ENCODE measurements around the gene ATOH8.

ATOH8 gene

DNA sequence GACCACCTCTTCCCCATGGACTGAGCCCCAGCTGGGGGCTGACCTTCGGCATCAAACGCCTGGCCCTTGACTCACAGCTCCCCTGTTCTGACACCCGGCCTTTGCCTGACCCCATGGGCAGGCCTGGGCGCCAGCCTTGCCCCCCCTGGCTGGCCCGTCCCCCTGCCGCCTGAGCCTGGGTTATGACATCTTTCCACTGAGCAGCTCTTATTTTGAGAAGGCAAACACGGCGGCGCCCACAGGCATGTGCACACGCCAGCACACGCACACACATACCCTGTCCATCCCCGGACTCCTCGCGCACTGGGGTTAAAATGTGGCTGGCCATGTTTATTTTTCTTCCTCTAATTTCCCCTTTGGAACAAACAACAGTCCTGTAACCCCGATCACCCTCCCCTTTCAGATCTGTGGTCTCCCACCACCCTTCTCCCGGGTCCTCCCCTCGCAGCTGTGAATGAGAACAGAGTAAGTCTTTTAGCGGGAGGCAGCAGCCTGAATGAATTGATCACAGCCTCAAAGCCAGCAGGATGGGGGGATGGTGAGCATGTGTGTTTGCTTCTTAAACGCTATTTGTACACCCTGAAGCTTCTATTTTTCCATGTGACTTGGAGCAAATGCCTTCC is 11.8 kb upstream of the ATOH8 start:
- Histone ChIP-seq H4K20me1 (ENCODE audit: insufficient read depth, low read length) (no peaks in the 10 kb centered on the region), H2AFZ (ENCODE audit: low read length) (no peak overlapping the region), H3K4me3 (ENCODE audit: low read depth, low read length, poor library complexity, severe bottlenecking) (no peak overlapping the region), H3K27ac (ENCODE audit: low read depth, low read length, poor library complexity, severe bottlenecking) (no peak overlapping the region), H3K4me1 (ENCODE audit: insufficient read depth, low read length, severe bottlenecking) (no peaks in the 10 kb centered on the region), H3K79me2 (ENCODE audit: insufficient read depth, low read length) (no peaks in the 10 kb centered on the region), H3K36me3 (ENCODE audit: insufficient read depth, low read length) (no peaks in the 10 kb centered on the region), H3K9me3 (ENCODE audit: low read length) (no peaks in the 10 kb centered on the region), H3K27me3 (ENCODE audit: insufficient read depth, low read length) (no peaks in the 10 kb centered on the region), H3F3A (ENCODE audit: insufficient read depth, low read length) (no peaks in the 10 kb centered on the region), H3K9me2 (ENCODE audit: low read depth, low read length) (no peaks in the 10 kb centered on the region), H3K4me2 (ENCODE audit: low read length) (no peak overlapping the region), H3K9ac (ENCODE audit: low read length) (no peak overlapping the region)
- no peak for TF ChIP-seq EZH2 (IDR thresholded peaks at IDR 0.05; ENCODE audit: borderline replicate concordance, low read length)
- TF ChIP-seq, protein P1, sequence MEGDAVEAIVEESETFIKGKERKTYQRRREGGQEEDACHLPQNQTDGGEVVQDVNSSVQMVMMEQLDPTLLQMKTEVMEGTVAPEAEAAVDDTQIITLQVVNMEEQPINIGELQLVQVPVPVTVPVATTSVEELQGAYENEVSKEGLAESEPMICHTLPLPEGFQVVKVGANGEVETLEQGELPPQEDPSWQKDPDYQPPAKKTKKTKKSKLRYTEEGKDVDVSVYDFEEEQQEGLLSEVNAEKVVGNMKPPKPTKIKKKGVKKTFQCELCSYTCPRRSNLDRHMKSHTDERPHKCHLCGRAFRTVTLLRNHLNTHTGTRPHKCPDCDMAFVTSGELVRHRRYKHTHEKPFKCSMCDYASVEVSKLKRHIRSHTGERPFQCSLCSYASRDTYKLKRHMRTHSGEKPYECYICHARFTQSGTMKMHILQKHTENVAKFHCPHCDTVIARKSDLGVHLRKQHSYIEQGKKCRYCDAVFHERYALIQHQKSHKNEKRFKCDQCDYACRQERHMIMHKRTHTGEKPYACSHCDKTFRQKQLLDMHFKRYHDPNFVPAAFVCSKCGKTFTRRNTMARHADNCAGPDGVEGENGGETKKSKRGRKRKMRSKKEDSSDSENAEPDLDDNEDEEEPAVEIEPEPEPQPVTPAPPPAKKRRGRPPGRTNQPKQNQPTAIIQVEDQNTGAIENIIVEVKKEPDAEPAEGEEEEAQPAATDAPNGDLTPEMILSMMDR (IDR thresholded peaks at IDR 0.05; ENCODE audit: low read length) = no peak

DNA sequence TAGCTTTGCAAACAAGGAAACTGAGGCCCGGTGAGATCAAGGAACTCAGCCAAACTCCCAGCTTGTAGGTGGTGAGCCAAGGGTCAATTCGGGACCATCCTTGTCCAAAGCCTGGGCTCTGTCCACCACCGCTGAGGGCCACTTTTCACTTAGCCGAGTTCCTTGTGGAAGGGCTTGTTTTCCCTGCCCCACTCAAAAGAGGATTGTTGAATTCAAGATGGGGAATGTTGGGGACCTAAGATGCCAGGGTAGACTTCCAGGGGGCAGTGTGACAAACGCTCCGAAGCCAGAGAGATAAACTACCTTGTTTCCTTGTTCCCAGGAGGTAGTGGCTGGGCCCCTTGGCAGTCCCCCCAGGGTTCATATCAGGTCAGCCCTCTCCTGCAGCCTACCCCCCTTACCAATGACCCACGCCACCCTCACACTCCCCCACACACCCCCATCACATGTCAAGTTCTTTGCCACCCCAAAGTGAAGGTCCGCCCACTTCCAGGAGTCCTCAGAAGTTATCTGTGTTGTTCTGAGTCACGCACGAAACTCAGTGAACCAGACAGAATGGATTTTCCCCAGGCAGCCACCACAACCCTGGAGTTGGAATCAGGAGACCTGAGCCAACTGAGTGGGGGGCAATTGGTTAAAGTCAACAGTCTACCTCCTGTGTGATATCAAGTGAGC is 10.3 kb upstream of the ATOH8 start:
- no peak overlapping the region for H3K4me2 ChIP-seq (ENCODE audit: low read length)

DNA sequence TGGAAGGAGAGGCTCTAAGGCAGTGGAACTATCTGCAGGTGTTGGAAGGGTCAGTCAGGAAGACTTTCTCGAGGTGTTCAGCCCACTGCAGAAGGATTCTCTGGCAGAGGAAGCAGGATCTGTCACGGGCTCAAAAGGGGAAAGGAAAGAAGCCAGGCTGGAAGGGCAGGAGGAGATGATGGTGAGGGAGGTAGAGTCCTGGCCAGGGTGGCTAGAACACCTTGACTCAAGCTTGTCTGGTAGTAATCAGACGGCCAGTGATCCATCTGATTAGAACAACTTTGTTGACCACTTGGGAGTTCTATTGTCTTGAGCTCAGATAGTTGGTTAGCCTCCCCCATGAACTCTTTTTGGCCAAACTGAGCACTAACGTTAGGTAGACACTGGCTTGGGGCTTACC is 9.7 kb upstream of the ATOH8 start:
- Histone ChIP-seq H3K79me2 (ENCODE audit: insufficient read depth, low read length) (no peaks in the 10 kb centered on the region), H3K27ac (ENCODE audit: low read depth, low read length, poor library complexity, severe bottlenecking) (no peak overlapping the region), H3K9me3 (ENCODE audit: low read length) (no peaks in the 10 kb centered on the region), H3F3A (ENCODE audit: insufficient read depth, low read length) (no peaks in the 10 kb centered on the region), H3K9me2 (ENCODE audit: low read depth, low read length) (no peaks in the 10 kb centered on the region), H3K4me3 (ENCODE audit: low read depth, low read length, poor library complexity, severe bottlenecking) (no peak overlapping the region), H3K27me3 (ENCODE audit: insufficient read depth, low read length) (no peaks in the 10 kb centered on the region; the same call in 1 of the 2 replicates), H3K36me3 (ENCODE audit: insufficient read depth, low read length) (no peaks in the 10 kb centered on the region), H3K4me1 (ENCODE audit: insufficient read depth, low read length, severe bottlenecking) (no peaks in the 10 kb centered on the region), H2AFZ (ENCODE audit: low read length) (no peak overlapping the region), H4K20me1 (ENCODE audit: insufficient read depth, low read length) (no peaks in the 10 kb centered on the region), H3K9ac (ENCODE audit: low read length) (no peak overlapping the region), H3K4me2 (ENCODE audit: low read length) (no peak overlapping the region)
- no peak for TF ChIP-seq EZH2 (IDR thresholded peaks at IDR 0.05; ENCODE audit: borderline replicate concordance, low read length)
- TF ChIP-seq, protein P1 (IDR thresholded peaks at IDR 0.05; ENCODE audit: low read length) = no peak

More for the DNA sequence above, 10.3 kb upstream of the ATOH8 start:
- no peaks in the 10 kb centered on the region for H3K36me3 ChIP-seq (ENCODE audit: insufficient read depth, low read length)
- no peaks in the 10 kb centered on the region for H3K79me2 ChIP-seq (ENCODE audit: insufficient read depth, low read length)
- H3K9ac ChIP-seq (ENCODE audit: low read length) = no peak overlapping the region
- no peak overlapping the region for H3K4me3 ChIP-seq (ENCODE audit: low read depth, low read length, poor library complexity, severe bottlenecking)
- no peak overlapping the region for H2AFZ ChIP-seq (ENCODE audit: low read length)
- H4K20me1 ChIP-seq (ENCODE audit: insufficient read depth, low read length) = no peaks in the 10 kb centered on the region
- H3K9me2 ChIP-seq (ENCODE audit: low read depth, low read length) = no peaks in the 10 kb centered on the region
- TF ChIP-seq, protein P1 (IDR thresholded peaks at IDR 0.05; ENCODE audit: low read length) = no peak
- no peak for TF ChIP-seq EZH2 (IDR thresholded peaks at IDR 0.05; ENCODE audit: borderline replicate concordance, low read length)
- H3K27me3 ChIP-seq (ENCODE audit: insufficient read depth, low read length) = no peaks in the 10 kb centered on the region; the same call in 1 of the 2 replicates
- H3K9me3 ChIP-seq (ENCODE audit: low read length) = no peaks in the 10 kb centered on the region
- no peaks in the 10 kb centered on the region for H3F3A ChIP-seq (ENCODE audit: insufficient read depth, low read length)
- H3K4me1 ChIP-seq (ENCODE audit: insufficient read depth, low read length, severe bottlenecking) = no peaks in the 10 kb centered on the region
- H3K27ac ChIP-seq (ENCODE audit: low read depth, low read length, poor library complexity, severe bottlenecking) = no peak overlapping the region

All from OCI-LY1 (cell line).